Activated T-helper 1 cell treated with Interleukin-2 at 50 U/mL for 16 hours (primary cell): ENCODE data around the gene ZNF687.

Source experiments
- DNase-seq: peaks from one replicate; pipeline ENCODE4 v3.0.0-alpha.2; 2020; ENCODE audit warnings: low read depth

The ZNF687 gene

GRCh38 chr1:151312411-151312810, 30.3 kb downstream of the ZNF687 start:
- no peak for DNase-seq

GRCh38 chr1:151312826-151313225, 30.7 kb downstream of the ZNF687 start:
- DNase-seq = no peak

- no peak for DNase-seq
These were observed 31.4 kb downstream of the ZNF687 start for GRCh38 chr1:151313501-151313900.

GRCh38 chr1:151314137-151314875, 32.2 kb downstream of the ZNF687 start:
- no peak for DNase-seq

GRCh38 chr1:151315565-151316235, 33.6 kb downstream of the ZNF687 start:
- no peak for DNase-seq

GRCh38 chr1:151318975-151319374, 36.9 kb downstream of the ZNF687 start:
- no peak for DNase-seq

- DNase-seq = no peak
These were observed 42.4 kb downstream of the ZNF687 start for GRCh38 chr1:151324390-151324930.

- no peak for DNase-seq
These were observed 43.1 kb downstream of the ZNF687 start for GRCh38 chr1:151325231-151325630.

- no peak for DNase-seq
These were observed 43.7 kb downstream of the ZNF687 start for GRCh38 chr1:151325646-151326429.

- DNase-seq = peak; percentile 33
These were observed 44.6 kb downstream of the ZNF687 start for GRCh38 chr1:151326619-151327222.

GRCh38 chr1:151327223-151327902, 45.3 kb downstream of the ZNF687 start, which contains the start of gene PI4KB:
PI4KB (minus strand) TSS chr1:151327416; CDS start chr1:151316481, 10,935 bp downstream.
- peak; percentile 74 for DNase-seq

GRCh38 chr1:151327903-151328674, 46.0 kb downstream of the ZNF687 start:
- no peak for DNase-seq

- no peak for DNase-seq
These were observed 52.7 kb downstream of the ZNF687 start for GRCh38 chr1:151334822-151335221.

GRCh38 chr1:151336556-151336955, 54.5 kb downstream of the ZNF687 start:
- no peak for DNase-seq

- DNase-seq = peak; percentile 12
These were observed 59.0 kb downstream of the ZNF687 start for GRCh38 chr1:151340870-151341754.
